ENCODE measurements around the gene PITPNM3. TPM values are rescaled to one million over a fixed set of nuclear protein-coding genes. Genes with fewer than 3 reads are reported as not detected.
A peak's percentile ranks its signal among the peaks of the same experiment; 100 is the strongest.

Gene PITPNM3
- total and polyA plus RNA-seq, 2 of the 13 experiments (the other 11 are each of a cell fraction or from before 2014, with no cell fraction given), result 0.13 to 0.29 TPM

DNA sequence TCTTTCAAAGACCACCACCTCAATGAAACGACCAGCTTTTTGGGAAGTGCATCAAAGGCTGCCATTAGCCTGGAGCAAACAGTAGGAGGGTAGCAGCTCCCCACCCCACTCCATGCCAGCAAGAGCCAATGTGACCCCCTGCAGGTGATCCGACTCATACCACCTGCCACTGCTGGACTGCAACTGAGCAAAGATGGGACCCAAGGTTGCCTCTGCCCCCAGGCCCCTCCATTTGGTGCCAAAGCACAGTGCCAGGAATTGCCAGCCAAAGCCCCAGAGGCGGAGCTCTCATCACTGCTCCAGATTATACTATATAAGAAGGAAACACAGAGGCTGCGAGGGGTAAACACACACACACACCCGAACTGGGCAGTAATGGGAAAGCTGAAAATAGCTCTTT lies 8.3 kb downstream of the PITPNM3 start:
- CTCF ChIA-PET (ENCODE audit: low intra/inter-chr PET ratio, low total read pairs), result no interaction called here
- Histone ChIP-seq H3K9ac (ENCODE audit: insufficient read depth, low read depth, low read length) (no peak overlapping the region), H3K9me3 (ENCODE audit: low read length) (no peaks in the 10 kb centered on the region), H3K36me3 (replicated peaks in 1 of 2; ENCODE audit: control insufficient read depth in 1 of 2, insufficient read depth in 2 of 2, low read length in 2 of 2) (no peaks in the 10 kb centered on the region), H4K20me1 (ENCODE audit: insufficient read depth, low read length) (0 out of 2 replicates have a peak, but pooled peaks cover 1% of the 10 kb centered on the region), H3K4me3 (replicated peaks in 1 of 3; ENCODE audit: insufficient read depth in 1 of 3, low read depth in 2 of 3, low read length in 3 of 3) (peak overlapping the region in 1 of 3 experiments; percentile 53; a peak in 1 of 6 replicates), H3K79me2 (ENCODE audit: insufficient read depth, low read length) (no peaks in the 10 kb centered on the region), H3K27ac (ENCODE audit: extremely low read length, insufficient read depth, low read length) (no peak overlapping the region), H3K27me3 (ENCODE audit: control insufficient read depth in 1 of 2, insufficient read depth in 2 of 2, low read length in 2 of 2) (peaks cover 0 to under 1% of the 10 kb centered on the region in 2 experiments; a peak in 3 of 5 replicates), H3K4me2 (ENCODE audit: low read depth, low read length) (peak overlapping the region; percentile 75), H3K4me1 (ENCODE audit: insufficient read depth, low read length) (peaks cover 24% of the 10 kb centered on the region), H2AFZ (ENCODE audit: low read length) (no peak overlapping the region)
- no TSS peak for BruUV-seq (replicated peaks)
- POLR2A ChIA-PET, result no interaction called here
- intact Hi-C loops (cut with micrococcal nuclease; ENCODE audit: unreplicated experiment), result no loop called here
- FAIRE-seq (no peak), ATAC-seq (peak; percentile 9; the same call in 1 of the 3 replicates), DNase-seq (ENCODE audit: low spot score) (no peak)
- 46% methylated on average over 3 of the region's 5 CpGs for WGBS (ENCODE audit: low lambda C conversion rate)
- in situ Hi-C loops (cut with HindIII; ENCODE audit: extremely low pct_ligation_motif_present, low pct_unique_long_range_greater_than_20kb), result no loop called here
- TF ChIP-seq ZNF577 (CRISPR knock-in tag; IDR thresholded peaks at IDR 0.05; ENCODE audit: borderline replicate concordance, low read depth) (no peak), GPN1 (CRISPR knock-in tag; IDR thresholded peaks at IDR 0.05; ENCODE audit: borderline replicate concordance) (no peak), MXI1 (IDR thresholded peaks at IDR 0.05; ENCODE audit: borderline replicate concordance, low read depth, low read length) (no peak), ZNF484 (CRISPR knock-in tag; IDR thresholded peaks at IDR 0.05; ENCODE audit: borderline replicate concordance, low read depth) (no peak), ZNF260 (CRISPR knock-in tag; IDR thresholded peaks at IDR 0.05; ENCODE audit: borderline replicate concordance, low read depth) (no peak), ZNF660 (CRISPR knock-in tag; IDR thresholded peaks at IDR 0.05; ENCODE audit: borderline replicate concordance, low read depth) (no peak), ZNF704 (CRISPR knock-in tag; IDR thresholded peaks at IDR 0.05; ENCODE audit: borderline replicate concordance) (no peak), ZNF441 (CRISPR knock-in tag; IDR thresholded peaks at IDR 0.05; ENCODE audit: borderline replicate concordance) (no peak), ZFP91 (CRISPR knock-in tag; IDR thresholded peaks at IDR 0.05; ENCODE audit: borderline replicate concordance) (no peak), ZNF232 (CRISPR knock-in tag; IDR thresholded peaks at IDR 0.05; ENCODE audit: borderline replicate concordance) (no peak), SUZ12 (IDR thresholded peaks at IDR 0.05; ENCODE audit: low read depth, low read length) (no peak), ZNF792 (CRISPR knock-in tag; IDR thresholded peaks at IDR 0.05) (no peak)
- TF ChIP-seq, protein P1, sequence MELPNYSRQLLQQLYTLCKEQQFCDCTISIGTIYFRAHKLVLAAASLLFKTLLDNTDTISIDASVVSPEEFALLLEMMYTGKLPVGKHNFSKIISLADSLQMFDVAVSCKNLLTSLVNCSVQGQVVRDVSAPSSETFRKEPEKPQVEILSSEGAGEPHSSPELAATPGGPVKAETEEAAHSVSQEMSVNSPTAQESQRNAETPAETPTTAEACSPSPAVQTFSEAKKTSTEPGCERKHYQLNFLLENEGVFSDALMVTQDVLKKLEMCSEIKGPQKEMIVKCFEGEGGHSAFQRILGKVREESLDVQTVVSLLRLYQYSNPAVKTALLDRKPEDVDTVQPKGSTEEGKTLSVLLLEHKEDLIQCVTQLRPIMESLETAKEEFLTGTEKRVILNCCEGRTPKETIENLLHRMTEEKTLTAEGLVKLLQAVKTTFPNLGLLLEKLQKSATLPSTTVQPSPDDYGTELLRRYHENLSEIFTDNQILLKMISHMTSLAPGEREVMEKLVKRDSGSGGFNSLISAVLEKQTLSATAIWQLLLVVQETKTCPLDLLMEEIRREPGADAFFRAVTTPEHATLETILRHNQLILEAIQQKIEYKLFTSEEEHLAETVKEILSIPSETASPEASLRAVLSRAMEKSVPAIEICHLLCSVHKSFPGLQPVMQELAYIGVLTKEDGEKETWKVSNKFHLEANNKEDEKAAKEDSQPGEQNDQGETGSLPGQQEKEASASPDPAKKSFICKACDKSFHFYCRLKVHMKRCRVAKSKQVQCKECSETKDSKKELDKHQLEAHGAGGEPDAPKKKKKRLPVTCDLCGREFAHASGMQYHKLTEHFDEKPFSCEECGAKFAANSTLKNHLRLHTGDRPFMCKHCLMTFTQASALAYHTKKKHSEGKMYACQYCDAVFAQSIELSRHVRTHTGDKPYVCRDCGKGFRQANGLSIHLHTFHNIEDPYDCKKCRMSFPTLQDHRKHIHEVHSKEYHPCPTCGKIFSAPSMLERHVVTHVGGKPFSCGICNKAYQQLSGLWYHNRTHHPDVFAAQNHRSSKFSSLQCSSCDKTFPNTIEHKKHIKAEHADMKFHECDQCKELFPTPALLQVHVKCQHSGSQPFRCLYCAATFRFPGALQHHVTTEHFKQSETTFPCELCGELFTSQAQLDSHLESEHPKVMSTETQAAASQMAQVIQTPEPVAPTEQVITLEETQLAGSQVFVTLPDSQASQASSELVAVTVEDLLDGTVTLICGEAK (IDR thresholded peaks at IDR 0.05), result no peak
- TF ChIP-seq, protein P1 (CRISPR knock-in tag; IDR thresholded peaks at IDR 0.05), result no peak

Data from HepG2 (cell line).